ENCODE measurements around the gene PRR3.

Gene PRR3

DNA sequence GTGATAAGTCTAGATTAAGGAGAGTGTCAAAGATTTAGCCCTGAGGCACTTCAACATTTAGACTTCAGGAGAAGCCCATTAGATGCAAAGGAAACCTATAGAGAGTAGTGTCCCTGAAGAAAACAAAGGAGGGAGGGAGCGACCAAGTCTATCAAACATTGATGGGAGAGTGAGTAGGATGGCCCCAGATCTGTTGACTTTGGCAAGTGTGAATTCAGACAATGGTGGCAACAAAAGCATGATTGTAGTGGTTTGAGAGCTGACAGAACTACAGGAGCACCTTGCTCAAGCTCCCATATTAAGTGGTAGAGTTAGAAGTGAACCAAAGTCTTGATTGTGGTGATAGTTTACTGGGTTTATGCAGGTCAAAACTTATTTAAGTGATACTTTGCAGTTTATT lies 13.2 kb downstream of the PRR3 start:
- Histone ChIP-seq H3K27ac (ENCODE audit: low read depth in 2 of 2, low read length in 2 of 2) (no peak overlapping the region), H3K4me1 (ENCODE audit: control insufficient read depth in 2 of 2, insufficient read depth in 2 of 2, low read length in 2 of 2) (peaks cover 15 to 25% of the 10 kb centered on the region in 2 donors), H3K4me3 (ENCODE audit: low read length in 2 of 2) (peak overlapping the region; percentile 73 to 97), H3K27me3 (ENCODE audit: control insufficient read depth in 2 of 2, insufficient read depth in 2 of 2, low read length in 2 of 2) (no peaks in the 10 kb centered on the region), H3K36me3 (ENCODE audit: control insufficient read depth in 2 of 2, insufficient read depth in 2 of 2, low read length in 2 of 2) (peaks cover 0 to 4% of the 10 kb centered on the region in 2 donors), H3K9me3 (ENCODE audit: control insufficient read depth in 2 of 2, low read length in 2 of 2) (no peaks in the 10 kb centered on the region), H3K9ac (ENCODE audit: low read depth in 1 of 2, low read length in 2 of 2) (peak overlapping the region; percentile 79 to 88)

DNA sequence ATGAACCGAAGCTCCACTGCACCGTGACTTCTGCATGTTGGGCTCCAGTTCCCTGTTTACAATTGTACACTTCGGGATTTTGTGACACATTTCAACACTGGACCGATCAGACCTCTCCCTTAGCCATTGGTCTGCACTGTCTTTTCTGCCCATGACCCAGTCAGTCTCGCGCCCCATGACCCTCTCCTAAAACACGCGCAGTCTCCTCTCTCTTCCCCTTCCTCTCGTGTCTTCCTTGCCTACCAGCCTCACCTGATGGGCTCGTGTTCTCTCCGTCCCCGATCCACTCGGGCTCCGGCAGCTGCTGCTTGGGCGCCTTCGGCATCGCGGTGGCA lies 13.6 kb downstream of the PRR3 start:
- Histone ChIP-seq H3K4me3 (ENCODE audit: low read length in 2 of 2) (peak overlapping the region; percentile 73 to 97), H3K9ac (ENCODE audit: low read depth in 1 of 2, low read length in 2 of 2) (peak overlapping the region; percentile 79 to 88), H3K36me3 (ENCODE audit: control insufficient read depth in 2 of 2, insufficient read depth in 2 of 2, low read length in 2 of 2) (peaks cover 0 to 4% of the 10 kb centered on the region in 2 donors), H3K9me3 (ENCODE audit: control insufficient read depth in 2 of 2, low read length in 2 of 2) (no peaks in the 10 kb centered on the region), H3K4me1 (ENCODE audit: control insufficient read depth in 2 of 2, insufficient read depth in 2 of 2, low read length in 2 of 2) (peaks cover 15 to 25% of the 10 kb centered on the region in 2 donors), H3K27ac (ENCODE audit: low read depth in 2 of 2, low read length in 2 of 2) (peak overlapping the region; percentile 62 to 94), H3K27me3 (ENCODE audit: control insufficient read depth in 2 of 2, insufficient read depth in 2 of 2, low read length in 2 of 2) (no peaks in the 10 kb centered on the region)

DNA sequence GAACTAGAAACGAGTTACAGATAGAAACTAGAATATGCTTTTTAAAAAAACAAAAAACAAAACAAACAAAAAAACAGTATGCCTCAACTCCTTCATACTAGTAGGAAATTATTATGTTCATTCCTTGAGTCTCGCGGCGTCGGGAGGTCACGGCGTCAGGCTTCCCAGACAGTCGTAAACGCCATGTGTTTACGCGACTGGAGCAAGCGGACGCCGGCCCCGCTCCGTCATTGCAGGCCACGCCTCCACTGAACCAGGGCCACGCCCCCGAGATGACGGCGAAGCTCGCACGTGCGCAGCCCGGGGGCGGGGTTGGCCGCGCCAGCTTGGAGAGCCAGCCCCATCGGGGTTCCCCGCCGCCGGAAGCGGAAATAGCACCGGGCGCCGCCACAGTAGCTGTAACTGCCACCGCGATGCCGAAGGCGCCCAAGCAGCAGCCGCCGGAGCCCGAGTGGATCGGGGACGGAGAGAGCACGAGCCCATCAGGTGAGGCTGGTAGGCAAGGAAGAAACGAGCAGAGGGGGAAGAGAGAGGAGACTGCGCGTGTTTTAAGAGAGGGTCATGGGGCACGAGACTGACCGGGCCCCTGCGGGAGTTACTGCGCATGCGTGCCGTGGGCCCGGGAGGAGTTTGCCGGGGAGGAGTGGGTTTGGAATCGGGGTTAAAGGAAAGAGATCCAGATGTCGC lies 14.1 kb downstream of the PRR3 start, which contains the start of gene ABCF1:
Gene ABCF1 (plus strand): TSS at position 368 of the 687 bp plus-strand sequence. CDS start 46 bp downstream, at position 414.
- H3K36me3 ChIP-seq (ENCODE audit: control insufficient read depth in 2 of 2, insufficient read depth in 2 of 2, low read length in 2 of 2): peaks cover 0 to 4% of the 10 kb centered on the region in 2 donors
- peaks cover 15 to 25% of the 10 kb centered on the region in 2 donors for H3K4me1 ChIP-seq (ENCODE audit: control insufficient read depth in 2 of 2, insufficient read depth in 2 of 2, low read length in 2 of 2)
- no peaks in the 10 kb centered on the region for H3K9me3 ChIP-seq (ENCODE audit: control insufficient read depth in 2 of 2, low read length in 2 of 2)
- no peaks in the 10 kb centered on the region for H3K27me3 ChIP-seq (ENCODE audit: control insufficient read depth in 2 of 2, insufficient read depth in 2 of 2, low read length in 2 of 2)
- H3K9ac ChIP-seq (ENCODE audit: low read depth in 1 of 2, low read length in 2 of 2): peak within 1 kb of the TSS; percentile 79 to 90
- H3K27ac ChIP-seq (ENCODE audit: low read depth in 2 of 2, low read length in 2 of 2): peak within 1 kb of the TSS; percentile 88 to 94
- H3K4me3 ChIP-seq (ENCODE audit: low read length in 2 of 2): peak within 1 kb of the TSS; percentile 87 to 97

DNA sequence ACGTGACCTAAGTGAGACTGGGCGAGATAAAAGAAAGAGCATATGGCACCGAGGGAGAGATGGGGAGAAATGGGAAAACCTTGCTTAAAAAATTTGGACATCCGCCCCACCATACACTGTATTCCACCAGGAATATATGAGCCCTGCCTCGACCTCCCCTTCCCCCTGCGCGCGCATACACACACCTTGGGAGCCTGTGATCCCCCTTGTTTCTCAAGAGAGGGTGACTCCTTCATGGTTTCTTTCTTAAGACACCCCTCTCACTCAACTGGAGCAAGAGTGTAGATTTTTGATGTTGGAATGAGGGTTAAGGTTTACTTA lies 14.6 kb downstream of the PRR3 start:
- H3K36me3 ChIP-seq (ENCODE audit: control insufficient read depth in 2 of 2, insufficient read depth in 2 of 2, low read length in 2 of 2): peaks cover 2 to 8% of the 10 kb centered on the region in 2 donors
- peak overlapping the region; percentile 79 to 90 for H3K9ac ChIP-seq (ENCODE audit: low read depth in 1 of 2, low read length in 2 of 2)
- H3K9me3 ChIP-seq (ENCODE audit: control insufficient read depth in 2 of 2, low read length in 2 of 2): no peaks in the 10 kb centered on the region
- H3K4me1 ChIP-seq (ENCODE audit: control insufficient read depth in 2 of 2, insufficient read depth in 2 of 2, low read length in 2 of 2): peaks cover 15 to 25% of the 10 kb centered on the region in 2 donors
- H3K27ac ChIP-seq (ENCODE audit: low read depth in 2 of 2, low read length in 2 of 2): peak overlapping the region; percentile 88 to 94
- H3K4me3 ChIP-seq (ENCODE audit: low read length in 2 of 2): peak overlapping the region; percentile 87 to 97
- H3K27me3 ChIP-seq (ENCODE audit: control insufficient read depth in 2 of 2, insufficient read depth in 2 of 2, low read length in 2 of 2): no peaks in the 10 kb centered on the region

DNA sequence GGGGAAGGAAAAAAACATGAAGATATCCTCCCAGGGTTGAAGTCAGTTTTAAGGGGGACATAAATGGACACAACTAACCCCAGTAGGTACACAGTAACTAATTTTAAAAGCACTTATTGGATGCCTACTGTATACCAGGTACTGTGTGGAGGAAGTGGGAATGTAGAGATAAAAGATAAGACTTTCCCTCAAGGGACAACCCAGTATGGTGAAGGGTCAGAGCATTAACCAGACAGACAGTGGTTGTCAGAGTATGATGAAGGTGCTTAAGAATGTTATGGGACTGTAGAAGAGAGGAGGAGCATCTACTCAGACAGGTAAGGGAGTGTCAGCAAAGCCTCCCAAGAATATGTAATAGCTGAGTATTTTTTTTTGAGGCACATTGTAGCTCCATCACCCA lies 15.1 kb downstream of the PRR3 start:
- Histone ChIP-seq H3K4me3 (ENCODE audit: low read length in 2 of 2) (peak overlapping the region; percentile 87 to 97), H3K27me3 (ENCODE audit: control insufficient read depth in 2 of 2, insufficient read depth in 2 of 2, low read length in 2 of 2) (no peaks in the 10 kb centered on the region), H3K36me3 (ENCODE audit: control insufficient read depth in 2 of 2, insufficient read depth in 2 of 2, low read length in 2 of 2) (peaks cover 7 to 12% of the 10 kb centered on the region in 2 donors), H3K9ac (ENCODE audit: low read depth in 1 of 2, low read length in 2 of 2) (peak overlapping the region; percentile 79 to 90), H3K27ac (ENCODE audit: low read depth in 2 of 2, low read length in 2 of 2) (peak overlapping the region; percentile 88 to 94), H3K9me3 (ENCODE audit: control insufficient read depth in 2 of 2, low read length in 2 of 2) (no peaks in the 10 kb centered on the region), H3K4me1 (ENCODE audit: control insufficient read depth in 2 of 2, insufficient read depth in 2 of 2, low read length in 2 of 2) (peaks cover 15 to 25% of the 10 kb centered on the region in 2 donors)

DNA sequence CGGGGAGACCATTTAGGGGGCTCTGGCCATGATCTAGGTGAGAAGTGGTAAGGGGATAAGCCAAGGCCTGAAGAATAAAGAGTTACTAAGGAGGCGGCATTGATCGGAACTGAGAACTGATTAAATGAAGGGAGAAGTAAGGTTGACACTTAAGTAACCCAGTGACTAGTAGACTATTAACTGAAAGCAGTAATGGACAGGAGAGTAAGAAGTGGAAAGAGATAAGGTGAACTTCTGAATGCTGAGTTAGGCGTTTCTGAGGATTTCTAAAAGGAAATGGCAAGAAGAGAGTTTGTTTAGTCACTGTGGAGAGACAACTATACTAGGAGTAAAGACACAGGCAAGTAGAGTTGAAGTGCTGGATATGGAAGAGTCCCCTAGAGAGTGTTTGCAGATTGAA lies 16.0 kb downstream of the PRR3 start:
- H3K9me3 ChIP-seq (ENCODE audit: control insufficient read depth in 2 of 2, low read length in 2 of 2): no peaks in the 10 kb centered on the region
- no peak overlapping the region for H3K27ac ChIP-seq (ENCODE audit: low read depth in 2 of 2, low read length in 2 of 2)
- no peaks in the 10 kb centered on the region for H3K27me3 ChIP-seq (ENCODE audit: control insufficient read depth in 2 of 2, insufficient read depth in 2 of 2, low read length in 2 of 2)
- no peak overlapping the region for H3K4me3 ChIP-seq (ENCODE audit: low read length in 2 of 2)
- no peak overlapping the region for H3K9ac ChIP-seq (ENCODE audit: low read depth in 1 of 2, low read length in 2 of 2)
- H3K36me3 ChIP-seq (ENCODE audit: control insufficient read depth in 2 of 2, insufficient read depth in 2 of 2, low read length in 2 of 2): peaks cover 16 to 21% of the 10 kb centered on the region in 2 donors
- H3K4me1 ChIP-seq (ENCODE audit: control insufficient read depth in 2 of 2, insufficient read depth in 2 of 2, low read length in 2 of 2): peaks cover 15 to 25% of the 10 kb centered on the region in 2 donors

DNA sequence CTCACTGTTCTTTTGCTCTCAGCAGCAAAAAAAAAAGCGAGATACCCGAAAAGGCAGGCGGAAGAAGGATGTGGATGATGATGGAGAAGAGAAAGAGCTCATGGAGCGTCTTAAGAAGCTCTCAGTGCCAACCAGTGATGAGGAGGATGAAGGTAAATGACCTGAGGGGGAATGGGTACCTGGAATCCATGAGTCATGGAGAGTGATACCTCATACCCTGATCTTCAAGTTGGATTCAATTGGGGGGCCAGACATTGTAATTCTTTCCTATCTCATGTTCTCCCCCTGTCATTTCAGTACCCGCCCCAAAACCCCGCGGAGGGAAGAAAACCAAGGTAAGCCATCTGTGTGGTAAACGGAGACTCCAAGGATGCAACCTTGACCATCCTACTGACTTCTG lies 21.0 kb downstream of the PRR3 start:
- H3K4me1 ChIP-seq (ENCODE audit: control insufficient read depth in 2 of 2, insufficient read depth in 2 of 2, low read length in 2 of 2): peaks cover 0 to 3% of the 10 kb centered on the region in 2 donors
- H3K27me3 ChIP-seq (ENCODE audit: control insufficient read depth in 2 of 2, insufficient read depth in 2 of 2, low read length in 2 of 2): no peaks in the 10 kb centered on the region
- no peak overlapping the region for H3K27ac ChIP-seq (ENCODE audit: low read depth in 2 of 2, low read length in 2 of 2)
- no peak overlapping the region for H3K4me3 ChIP-seq (ENCODE audit: low read length in 2 of 2)
- H3K36me3 ChIP-seq (ENCODE audit: control insufficient read depth in 2 of 2, insufficient read depth in 2 of 2, low read length in 2 of 2): peaks cover 47 to 56% of the 10 kb centered on the region in 2 donors
- no peaks in the 10 kb centered on the region for H3K9me3 ChIP-seq (ENCODE audit: control insufficient read depth in 2 of 2, low read length in 2 of 2)
- H3K9ac ChIP-seq (ENCODE audit: low read depth in 1 of 2, low read length in 2 of 2): no peak overlapping the region

DNA sequence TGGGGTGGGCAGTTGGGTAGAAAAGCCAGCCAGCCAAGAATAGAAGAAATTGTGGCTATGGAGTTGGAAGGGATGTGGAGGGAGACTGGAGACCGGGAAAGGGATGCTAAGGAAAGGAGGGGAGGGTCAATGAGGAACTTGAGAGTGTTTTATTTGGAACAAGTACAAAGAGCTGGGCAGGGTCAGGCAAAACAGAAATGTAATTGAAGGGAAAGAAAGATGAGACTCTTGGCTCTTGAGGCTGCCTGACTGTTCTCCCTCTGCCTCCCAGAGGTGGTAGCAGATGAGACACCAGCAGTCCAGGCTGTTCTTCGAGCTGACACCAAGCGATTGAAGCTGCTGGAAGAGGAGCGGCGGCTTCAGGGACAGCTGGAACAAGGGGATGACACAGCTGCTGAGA lies 26.8 kb downstream of the PRR3 start:
- H3K36me3 ChIP-seq (ENCODE audit: control insufficient read depth in 2 of 2, insufficient read depth in 2 of 2, low read length in 2 of 2): peaks cover 67 to 70% of the 10 kb centered on the region in 2 donors
- no peak overlapping the region for H3K4me3 ChIP-seq (ENCODE audit: low read length in 2 of 2)
- H3K9me3 ChIP-seq (ENCODE audit: control insufficient read depth in 2 of 2, low read length in 2 of 2): no peaks in the 10 kb centered on the region
- H3K27ac ChIP-seq (ENCODE audit: low read depth in 2 of 2, low read length in 2 of 2): no peak overlapping the region
- H3K4me1 ChIP-seq (ENCODE audit: control insufficient read depth in 2 of 2, insufficient read depth in 2 of 2, low read length in 2 of 2): no peaks in the 10 kb centered on the region
- no peaks in the 10 kb centered on the region for H3K27me3 ChIP-seq (ENCODE audit: control insufficient read depth in 2 of 2, insufficient read depth in 2 of 2, low read length in 2 of 2)
- H3K9ac ChIP-seq (ENCODE audit: low read depth in 1 of 2, low read length in 2 of 2): no peak overlapping the region

DNA sequence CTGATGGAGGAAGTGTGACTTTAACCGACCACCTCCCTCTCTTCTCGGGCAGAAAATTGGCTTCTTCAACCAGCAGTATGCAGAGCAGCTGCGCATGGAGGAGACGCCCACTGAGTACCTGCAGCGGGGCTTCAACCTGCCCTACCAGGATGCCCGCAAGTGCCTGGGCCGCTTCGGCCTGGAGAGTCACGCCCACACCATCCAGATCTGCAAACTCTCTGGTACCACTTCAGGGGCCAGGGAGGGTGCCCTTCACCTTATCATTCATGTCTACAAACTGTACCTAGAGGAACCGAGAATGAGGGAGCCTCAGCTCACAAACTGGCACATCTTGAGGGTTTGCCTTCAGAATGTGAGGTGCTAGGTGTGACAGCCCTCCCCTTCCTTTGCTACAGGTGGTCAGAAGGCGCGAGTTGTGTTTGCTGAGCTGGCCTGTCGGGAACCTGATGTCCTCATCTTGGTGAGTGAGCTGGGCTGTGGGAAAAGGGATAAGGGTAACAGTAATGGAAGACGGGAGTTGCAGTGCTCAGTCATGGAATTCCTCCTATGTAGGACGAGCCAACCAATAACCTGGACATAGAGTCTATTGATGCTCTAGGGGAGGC lies 32.8 kb downstream of the PRR3 start:
- H3K27ac ChIP-seq (ENCODE audit: low read depth in 2 of 2, low read length in 2 of 2): no peak overlapping the region
- no peak overlapping the region for H3K9ac ChIP-seq (ENCODE audit: low read depth in 1 of 2, low read length in 2 of 2)
- H3K36me3 ChIP-seq (ENCODE audit: control insufficient read depth in 2 of 2, insufficient read depth in 2 of 2, low read length in 2 of 2): peaks cover 46 to 58% of the 10 kb centered on the region in 2 donors

DNA sequence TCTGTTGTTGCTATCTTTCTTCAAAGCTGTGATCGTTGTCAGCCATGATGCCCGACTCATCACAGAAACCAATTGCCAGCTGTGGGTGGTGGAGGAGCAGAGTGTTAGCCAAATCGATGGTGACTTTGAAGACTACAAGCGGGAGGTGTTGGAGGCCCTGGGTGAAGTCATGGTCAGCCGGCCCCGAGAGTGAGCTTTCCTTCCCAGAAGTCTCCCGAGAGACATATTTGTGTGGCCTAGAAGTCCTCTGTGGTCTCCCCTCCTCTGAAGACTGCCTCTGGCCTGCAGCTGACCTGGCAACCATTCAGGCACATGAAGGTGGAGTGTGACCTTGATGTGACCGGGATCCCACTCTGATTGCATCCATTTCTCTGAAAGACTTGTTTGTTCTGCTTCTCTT lies 33.4 kb downstream of the PRR3 start:
- H3K9me3 ChIP-seq (ENCODE audit: control insufficient read depth in 2 of 2, low read length in 2 of 2): no peaks in the 10 kb centered on the region
- H3K36me3 ChIP-seq (ENCODE audit: control insufficient read depth in 2 of 2, insufficient read depth in 2 of 2, low read length in 2 of 2): peaks cover 40 to 51% of the 10 kb centered on the region in 2 donors
- no peaks in the 10 kb centered on the region for H3K4me1 ChIP-seq (ENCODE audit: control insufficient read depth in 2 of 2, insufficient read depth in 2 of 2, low read length in 2 of 2)
- no peak overlapping the region for H3K27ac ChIP-seq (ENCODE audit: low read depth in 2 of 2, low read length in 2 of 2)
- no peaks in the 10 kb centered on the region for H3K27me3 ChIP-seq (ENCODE audit: control insufficient read depth in 2 of 2, insufficient read depth in 2 of 2, low read length in 2 of 2)
- H3K4me3 ChIP-seq (ENCODE audit: low read length in 2 of 2): no peak overlapping the region
- no peak overlapping the region for H3K9ac ChIP-seq (ENCODE audit: low read depth in 1 of 2, low read length in 2 of 2)

More for the DNA sequence above, 32.8 kb downstream of the PRR3 start:
- no peaks in the 10 kb centered on the region for H3K27me3 ChIP-seq (ENCODE audit: control insufficient read depth in 2 of 2, insufficient read depth in 2 of 2, low read length in 2 of 2)
- no peak overlapping the region for H3K4me3 ChIP-seq (ENCODE audit: low read length in 2 of 2)
- no peaks in the 10 kb centered on the region for H3K4me1 ChIP-seq (ENCODE audit: control insufficient read depth in 2 of 2, insufficient read depth in 2 of 2, low read length in 2 of 2)
- H3K9me3 ChIP-seq (ENCODE audit: control insufficient read depth in 2 of 2, low read length in 2 of 2): no peaks in the 10 kb centered on the region

Data from mucosa of rectum (tissue), 2 donors.